Epithelial cell of prostate (primary cell): Measurements from ENCODE around the gene EN1.

Source experiments
- DNase-seq: peaks from one replicate; pipeline ENCODE4 v3.0.0-alpha.2; 2011; ENCODE audit warnings: low read depth, low spot score
- H3K27ac ChIP-seq: fragments of 450-650 bp; 2 replicates; pipeline ENCODE4 v1.5.1; 2017; ENCODE audit warnings: mild to moderate bottlenecking

Gene EN1

DNA sequence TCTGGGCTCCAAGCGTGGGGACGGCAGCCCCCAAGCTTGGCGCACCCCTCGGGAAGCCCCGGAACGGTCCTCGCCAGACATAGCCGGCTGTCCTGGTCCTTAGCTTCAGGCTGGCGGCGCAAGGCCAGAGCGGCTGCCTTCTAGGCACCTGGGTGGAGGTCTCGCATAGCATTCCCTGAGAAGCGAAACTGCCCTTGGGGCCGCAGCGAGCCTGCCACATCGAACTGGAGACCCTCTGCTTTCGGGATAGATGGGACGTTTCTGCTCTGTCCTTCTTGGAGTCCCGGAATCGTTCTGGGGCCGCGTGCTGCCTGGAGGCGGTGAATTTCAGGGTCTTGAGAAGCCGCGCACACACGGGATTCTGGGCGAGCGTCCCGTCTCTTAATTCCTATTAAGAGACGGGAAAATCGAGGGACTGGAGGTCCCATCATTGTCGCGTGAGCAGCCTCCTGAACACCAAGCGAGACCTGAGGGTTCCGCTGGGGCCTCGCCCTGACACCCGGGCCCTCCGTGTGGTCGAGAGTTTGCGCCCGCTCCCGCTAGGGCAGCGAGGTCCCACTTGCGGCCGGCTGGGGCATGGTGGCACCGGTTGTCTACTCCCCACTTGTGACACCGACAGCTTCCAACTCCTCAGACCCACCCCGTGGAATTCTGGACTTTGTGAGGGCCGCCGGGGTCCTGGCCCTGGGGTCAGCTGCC lies 9.7 kb upstream of the EN1 start:
- no peak for DNase-seq
- no peak overlapping the region for H3K27ac ChIP-seq

DNA sequence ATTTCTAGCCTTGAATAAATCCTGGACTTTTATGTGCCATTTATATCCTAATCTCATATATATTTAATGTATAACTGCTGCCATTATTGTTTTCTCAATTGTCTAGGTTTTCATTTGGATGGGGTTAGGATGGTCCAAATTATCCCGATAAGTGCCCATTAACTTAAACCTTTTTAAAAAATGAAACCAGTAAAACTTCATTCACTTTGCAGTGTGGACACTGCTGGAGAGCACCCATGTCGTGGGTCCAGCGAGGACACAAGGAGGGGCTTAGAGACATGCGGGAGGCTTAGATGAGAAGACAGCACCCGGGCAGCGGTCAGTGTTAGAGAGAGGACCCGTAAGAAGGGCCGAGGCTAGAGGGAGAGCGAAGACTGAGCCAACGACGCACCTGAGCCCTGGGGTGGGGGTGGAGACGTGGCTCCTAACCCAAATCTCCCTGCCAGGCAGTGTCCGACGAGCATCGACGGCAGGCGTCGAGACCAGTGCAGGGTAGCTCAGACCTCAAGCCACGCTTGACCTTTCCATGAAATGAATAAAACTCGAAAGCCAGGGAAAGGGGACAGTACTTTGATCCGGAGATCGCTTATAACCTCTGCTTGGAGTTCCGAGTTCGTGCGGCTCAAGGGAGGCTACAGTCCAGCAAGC lies 9.0 kb upstream of the EN1 start:
- H3K27ac ChIP-seq, result no peak overlapping the region
- no peak for DNase-seq

DNA sequence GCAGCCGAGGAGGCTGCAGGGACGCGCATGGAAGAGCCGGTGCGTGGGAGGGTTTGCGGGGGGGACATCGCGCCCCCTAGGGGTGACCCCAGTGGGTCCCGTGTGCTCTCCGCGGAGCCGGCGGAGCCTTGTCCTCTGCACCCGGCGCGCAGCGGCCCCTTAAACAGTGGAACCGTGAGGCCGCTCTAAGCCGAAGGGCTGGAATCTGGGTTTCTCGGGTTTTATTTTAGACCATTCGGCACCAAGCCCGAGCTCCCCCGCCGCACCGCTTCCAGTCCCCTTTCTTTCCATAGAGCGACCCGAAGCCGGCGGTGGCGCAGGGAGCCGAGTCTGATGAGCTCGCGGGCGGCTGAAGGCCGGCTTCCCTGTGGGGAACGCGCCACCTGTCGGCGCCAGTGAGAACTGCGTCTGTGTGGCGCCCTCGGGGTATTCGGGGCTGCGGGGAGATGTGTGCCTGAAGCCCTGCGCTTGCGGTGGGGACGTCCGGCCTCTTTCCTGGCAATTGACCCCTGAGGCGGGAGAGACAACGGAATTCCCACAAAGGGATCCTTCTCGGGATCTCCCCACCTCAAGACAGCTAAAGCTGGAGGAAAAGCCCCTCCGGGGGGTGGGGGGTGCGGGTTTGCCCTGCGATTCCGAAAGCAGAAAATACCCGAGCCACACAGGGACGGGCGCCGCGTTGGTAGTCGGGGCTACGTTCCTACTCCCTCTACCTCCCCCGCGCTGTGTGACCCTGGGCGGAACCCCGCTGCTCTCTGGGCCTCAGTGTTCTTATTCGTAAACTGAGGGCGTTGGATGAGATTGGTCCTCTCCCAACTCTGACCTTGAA lies 8.2 kb upstream of the EN1 start:
- no peak overlapping the region for H3K27ac ChIP-seq
- DNase-seq, result no peak

DNA sequence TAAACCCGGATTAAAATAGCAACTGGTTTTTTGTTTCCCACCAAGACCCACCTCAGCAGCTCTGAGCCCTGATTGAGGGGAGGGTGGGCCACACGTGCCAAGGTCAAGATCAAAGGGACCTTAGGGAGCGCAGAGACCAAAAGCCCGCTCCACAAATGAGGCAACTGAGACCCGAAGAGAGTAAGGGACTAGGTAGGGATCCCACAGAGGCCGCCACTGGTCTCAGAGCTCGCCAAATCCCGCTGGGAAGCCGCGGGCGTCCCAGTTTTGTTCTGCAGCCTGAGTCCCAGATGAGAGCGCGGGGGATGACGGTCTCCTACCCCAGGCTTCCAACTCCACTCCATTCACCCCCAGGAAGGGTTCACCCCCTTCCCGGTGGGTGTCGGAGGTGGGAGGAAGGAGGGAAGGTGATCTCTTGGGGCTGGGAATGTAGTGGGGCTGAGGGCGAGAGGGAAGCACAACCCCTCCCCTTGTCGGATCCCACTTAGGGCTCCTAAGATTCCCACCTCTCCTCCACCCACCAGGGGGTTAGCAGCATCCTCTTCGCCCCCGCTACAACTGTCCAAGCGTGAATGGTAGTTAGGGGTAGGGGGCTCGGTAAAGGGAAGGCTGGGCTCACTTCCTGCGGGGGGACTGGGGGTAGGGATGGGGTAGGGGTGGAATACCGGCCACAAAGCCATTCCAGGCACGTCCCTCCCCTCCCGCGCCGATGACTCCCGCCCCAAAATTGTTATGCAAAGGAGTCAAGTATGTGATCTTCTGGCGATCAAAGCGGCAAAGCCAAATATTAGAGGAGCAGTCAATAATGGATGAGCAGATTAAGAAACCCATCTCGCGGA lies 7.3 kb upstream of the EN1 start:
- H3K27ac ChIP-seq, result no peak overlapping the region
- DNase-seq, result no peak

DNA sequence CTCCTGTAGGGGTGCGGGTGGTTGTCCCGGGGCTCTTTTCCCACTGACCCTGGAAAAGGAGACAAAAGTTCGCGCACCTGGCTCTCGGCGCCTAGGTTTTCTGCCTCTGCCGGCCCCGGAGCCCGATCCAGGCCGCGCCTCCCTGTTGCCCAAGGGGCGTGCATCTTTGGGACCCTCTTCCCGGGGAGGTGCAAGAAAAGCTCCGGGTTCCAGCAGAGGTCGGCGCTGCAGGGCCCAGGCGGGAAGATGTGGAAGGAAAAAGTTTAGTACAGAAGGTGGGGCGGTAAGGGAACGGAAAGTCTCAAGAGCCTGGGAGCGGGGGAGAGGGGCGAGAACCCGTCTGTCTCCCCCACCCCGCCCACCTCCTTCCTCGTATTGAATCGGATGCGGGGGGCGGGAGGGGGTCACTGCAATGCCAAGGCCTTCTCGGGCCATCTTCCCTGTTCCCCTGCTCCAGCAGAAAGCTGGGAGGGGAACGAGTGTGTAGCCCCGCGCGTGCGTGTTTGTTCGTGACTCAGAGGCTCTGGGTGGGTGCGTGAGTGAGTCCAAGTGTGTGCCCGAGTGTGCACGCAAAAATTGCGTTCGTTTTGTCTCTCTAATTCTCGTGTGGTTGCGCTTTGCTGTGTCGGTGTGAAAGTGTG lies 6.3 kb upstream of the EN1 start:
- H3K27ac ChIP-seq, result no peak overlapping the region
- DNase-seq, result no peak

DNA sequence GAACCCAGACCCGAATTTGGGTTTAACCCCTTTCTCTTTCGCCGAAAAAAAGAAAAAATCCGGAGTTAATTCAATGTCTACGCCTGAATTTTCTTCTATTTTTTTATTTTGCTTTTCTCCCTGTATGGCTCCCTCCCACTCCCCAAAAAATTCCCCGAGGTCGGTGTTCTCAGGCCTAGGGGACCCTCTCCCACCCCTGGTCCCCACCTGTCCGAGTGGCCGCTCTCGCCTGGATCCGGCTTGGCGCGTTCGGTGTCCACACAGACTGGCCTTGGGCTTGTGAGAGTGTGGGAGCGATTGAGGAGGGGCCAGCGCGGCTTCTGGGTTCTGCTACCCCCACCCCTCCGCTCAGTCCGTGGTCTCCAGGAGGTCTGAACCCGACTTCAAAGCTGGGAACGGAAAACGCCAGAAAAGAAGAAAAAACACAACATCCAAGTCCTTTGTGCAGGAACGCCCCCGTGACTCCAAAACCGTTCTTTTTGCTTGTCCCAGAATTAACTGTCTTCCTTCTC lies 5.7 kb upstream of the EN1 start:
- DNase-seq, result no peak
- H3K27ac ChIP-seq, result no peak overlapping the region

DNA sequence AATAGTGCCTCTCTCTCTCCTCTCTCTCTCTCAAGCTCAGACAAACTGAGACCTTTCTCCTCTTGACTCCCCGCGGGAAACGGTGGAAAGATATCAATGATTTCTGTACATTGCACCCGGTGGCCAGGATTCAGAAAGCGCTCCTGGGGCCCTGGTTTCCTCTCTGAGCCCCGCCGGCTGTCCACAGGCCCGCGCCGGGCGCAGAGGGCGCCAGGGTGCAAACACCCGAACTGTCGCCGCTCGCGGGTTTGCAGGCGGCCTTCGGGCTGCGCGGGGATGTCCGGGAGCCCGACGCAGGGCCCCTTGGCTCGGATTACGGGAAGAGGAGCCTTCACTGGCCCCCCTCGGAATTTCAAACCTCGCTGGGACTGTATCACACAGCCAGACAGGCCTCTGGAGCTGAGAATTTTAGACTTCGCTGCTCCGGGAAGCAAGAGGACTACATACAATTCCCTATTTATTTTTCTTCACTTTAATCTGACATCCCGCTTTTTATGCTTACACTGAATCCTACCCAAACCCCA lies 5.2 kb upstream of the EN1 start:
- H3K27ac ChIP-seq, result no peak overlapping the region
- no peak for DNase-seq

DNA sequence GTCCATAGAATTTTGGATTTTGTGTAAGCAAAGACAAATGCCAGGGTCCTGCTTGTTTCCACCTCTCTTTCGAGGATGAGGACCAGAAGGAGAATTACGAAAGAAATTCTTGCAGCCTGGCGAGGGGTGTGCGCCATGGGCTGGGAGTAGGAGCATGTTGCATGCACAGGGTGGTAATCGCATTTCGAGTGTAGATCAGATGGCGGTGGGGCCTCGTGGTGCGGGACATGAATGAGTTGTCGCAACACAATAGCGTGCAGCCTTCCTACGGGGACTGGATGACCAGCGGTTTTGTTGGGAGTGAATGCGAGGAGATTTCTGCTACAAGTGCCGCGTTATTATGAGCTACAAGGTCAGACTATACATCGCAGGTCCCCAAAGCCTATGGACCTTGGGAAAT lies 4.2 kb upstream of the EN1 start:
- DNase-seq, result no peak
- no peak overlapping the region for H3K27ac ChIP-seq

DNA sequence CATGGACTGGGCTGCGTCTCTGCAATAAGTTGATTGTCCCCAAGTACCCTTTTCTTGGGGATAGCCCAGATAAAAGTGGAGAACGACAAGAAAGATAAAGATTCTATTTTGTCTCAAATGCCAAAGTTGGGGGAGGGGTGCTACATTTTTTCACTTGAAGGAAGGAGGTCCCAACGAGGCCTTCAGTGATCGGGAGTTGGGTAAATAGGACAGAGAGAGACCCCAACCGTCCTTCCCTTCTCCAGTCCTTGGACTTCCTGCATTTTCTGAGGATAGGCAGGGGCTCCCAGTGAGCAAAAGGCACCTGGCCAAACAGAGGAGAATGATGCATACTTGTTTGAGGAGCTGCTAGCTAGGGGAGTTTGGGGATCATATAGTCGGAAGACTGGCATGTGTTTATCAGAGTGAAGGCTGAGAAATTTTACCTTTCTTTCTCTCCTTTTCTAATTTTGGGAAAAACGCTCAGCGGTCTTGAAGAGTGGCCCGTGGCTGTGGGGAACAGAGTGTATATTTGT lies 3.5 kb upstream of the EN1 start:
- H3K27ac ChIP-seq, result no peak overlapping the region
- no peak for DNase-seq

DNA sequence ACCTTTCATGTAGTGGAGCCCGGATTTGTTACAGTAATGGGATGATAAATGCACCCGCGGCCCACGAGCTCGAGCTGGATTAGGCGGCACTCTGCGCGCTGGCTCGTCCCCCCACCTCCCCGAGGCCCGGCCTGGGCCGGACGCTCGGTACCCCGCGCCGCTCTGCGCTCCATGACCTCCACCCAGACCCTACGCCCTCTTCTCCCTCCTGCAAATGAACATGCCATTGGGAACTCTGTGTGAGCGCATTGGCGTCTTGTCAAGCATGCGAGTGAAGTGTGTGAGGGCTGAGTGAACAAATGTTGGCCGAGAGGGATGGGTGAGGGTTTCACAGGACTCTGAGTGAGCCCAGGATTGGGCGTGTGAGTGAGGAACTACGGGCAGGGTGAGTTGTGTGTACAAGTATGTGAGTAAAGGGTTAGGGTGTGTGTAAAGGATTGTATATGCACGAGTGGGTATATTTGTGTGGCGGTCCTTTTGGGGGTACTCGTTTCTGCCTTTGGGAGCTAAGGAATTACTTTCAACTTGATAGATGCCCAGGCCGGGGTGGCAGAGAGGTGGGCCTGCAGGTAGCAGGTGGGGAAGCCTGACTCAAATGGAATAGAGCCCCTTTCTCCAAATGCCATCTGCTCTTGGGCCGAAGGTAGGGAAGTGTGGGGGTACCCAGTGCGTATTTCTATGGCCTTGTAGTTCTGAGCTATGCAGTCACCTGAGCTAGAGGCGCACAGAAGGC lies 2.9 kb upstream of the EN1 start:
- no peak for DNase-seq
- H3K27ac ChIP-seq, result no peak overlapping the region

DNA sequence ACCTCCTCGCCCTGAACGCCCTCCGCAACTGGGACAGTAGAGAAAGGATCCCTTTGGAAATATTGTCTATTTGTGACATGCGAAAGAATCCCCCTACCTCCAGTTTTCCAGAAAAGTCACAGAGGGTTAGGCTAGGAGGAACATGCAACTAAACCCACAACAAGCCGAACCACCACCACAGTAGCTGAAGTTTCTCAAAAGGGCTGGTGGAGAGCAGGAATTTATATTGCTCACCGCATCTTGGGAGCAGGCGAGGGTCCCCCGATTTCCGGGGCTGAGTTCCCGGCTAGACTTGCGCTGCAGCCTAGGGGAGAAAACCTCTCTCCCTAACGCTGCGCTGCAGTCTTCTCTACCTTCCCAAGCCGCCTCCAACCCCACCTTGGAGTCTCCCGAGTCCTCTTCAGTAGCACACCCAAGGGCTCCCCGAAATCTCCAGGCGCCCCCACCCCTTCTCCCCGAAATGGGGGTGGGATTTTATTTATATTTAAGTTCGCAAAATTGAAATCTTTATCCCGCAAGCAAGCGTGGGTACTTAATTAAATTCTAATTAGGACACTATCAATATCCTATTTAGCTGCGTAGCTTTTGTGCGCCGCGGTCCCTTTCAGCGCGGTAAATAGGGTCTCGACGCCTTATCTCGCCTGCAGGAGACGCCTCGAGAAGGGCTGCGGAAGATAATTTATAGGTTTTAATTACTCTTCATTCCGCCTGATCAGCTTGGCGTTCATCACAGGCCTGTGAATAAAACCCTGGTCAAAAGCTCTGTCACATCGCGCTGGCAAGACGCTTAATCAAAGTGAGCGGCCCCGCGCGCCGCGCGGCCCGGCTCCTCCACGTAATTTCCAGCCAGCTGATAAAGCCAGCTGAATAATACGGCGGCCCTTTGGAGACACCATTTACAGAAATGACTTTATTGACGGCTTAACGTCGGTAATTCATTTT lies 2.0 kb upstream of the EN1 start:
- no peak overlapping the region for H3K27ac ChIP-seq

DNA sequence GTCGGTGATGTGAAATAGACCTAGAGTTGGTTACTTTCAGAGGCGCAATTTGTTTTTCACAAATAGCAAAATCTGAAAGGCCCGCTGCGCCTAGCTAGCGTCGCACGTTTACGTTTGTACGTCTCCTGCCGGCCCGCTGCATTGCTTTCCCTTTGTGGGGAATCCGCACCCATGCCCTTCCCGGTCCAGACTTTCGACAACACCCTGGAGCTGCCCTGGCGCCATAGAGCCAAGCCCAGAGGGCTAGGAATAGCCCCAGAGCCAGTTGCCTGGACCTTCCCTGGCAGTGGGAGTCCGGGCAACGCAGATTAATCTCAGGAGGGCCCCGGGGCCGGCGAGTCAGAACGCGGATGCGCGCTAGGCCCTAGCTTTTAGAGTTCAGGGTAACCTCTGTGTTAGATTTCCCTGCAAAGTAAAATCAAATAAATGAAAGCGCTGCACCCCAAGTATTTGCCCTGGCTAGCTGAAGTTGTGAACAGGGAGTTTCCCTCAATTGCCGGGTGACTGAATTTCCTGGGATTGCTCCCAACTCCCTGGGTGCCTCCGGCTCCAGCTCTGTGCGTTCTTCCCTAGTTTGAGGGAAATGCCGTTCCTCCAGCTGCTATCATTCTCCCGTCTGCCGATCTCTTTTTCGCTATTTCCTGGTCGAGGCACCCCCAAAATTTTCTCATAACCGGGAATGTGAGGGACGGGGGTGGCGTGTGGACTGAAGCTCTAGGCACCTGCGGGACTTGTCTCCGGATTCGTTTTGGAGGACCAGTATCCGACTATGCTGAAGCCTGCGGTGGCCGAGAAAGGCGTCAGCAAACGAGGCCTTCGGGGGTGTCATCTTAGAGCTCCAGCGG lies 1.2 kb upstream of the EN1 start:
- no peak for DNase-seq
- H3K27ac ChIP-seq, result no peak overlapping the region

More for the DNA sequence above, 2.0 kb upstream of the EN1 start:
- no peak for DNase-seq

DNA sequence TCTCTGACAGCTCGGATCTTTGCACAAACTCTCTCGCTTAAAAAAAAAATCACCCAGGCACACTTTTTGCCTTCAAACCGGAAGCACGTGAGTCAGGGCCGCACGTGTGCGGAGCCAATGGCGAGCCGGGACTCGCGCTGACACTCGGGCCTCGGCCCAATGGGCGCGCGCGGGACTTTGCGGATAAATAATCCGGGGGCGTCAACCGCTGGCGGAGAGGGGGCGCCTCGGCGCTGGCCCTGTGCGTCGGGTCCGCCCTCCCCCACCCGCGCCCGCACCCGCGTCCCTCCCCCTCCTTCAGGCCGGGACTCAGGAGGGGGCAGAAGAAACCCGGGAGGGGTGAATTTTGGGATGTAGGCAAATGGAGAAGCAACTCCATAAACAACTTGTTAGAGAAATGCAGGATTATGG lies 319 bp upstream of the EN1 start:
- H3K27ac ChIP-seq, result no peak overlapping the region
- DNase-seq, result no peak

DNA sequence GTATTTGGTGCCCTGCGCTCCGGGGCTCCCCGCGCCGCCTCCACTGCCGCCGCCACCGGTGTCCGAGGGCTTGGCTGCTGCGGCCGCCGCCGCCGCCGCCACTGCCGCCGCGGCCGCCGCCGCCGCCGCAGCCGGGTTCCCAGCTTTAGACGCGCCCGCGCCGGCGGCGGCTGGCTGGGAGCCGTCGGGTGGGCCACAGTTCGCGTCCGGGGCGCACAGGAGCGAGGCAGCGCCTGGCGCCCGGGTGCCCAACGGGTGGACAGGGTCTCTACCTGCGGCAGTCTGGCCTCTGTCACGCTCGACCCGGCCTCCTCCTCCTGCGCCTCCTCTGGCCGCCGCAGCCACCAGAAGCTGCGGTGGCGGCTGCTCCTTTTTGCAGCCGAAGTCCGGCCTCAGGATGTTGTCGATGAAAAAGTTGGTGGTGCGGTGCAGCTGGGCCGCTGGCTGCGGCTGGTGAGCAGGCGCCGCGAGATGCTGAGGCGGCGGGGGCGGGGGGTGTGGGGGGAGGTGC lies 951 bp downstream of the EN1 start:
- DNase-seq, result no peak
- no peak overlapping the region for H3K27ac ChIP-seq

DNA sequence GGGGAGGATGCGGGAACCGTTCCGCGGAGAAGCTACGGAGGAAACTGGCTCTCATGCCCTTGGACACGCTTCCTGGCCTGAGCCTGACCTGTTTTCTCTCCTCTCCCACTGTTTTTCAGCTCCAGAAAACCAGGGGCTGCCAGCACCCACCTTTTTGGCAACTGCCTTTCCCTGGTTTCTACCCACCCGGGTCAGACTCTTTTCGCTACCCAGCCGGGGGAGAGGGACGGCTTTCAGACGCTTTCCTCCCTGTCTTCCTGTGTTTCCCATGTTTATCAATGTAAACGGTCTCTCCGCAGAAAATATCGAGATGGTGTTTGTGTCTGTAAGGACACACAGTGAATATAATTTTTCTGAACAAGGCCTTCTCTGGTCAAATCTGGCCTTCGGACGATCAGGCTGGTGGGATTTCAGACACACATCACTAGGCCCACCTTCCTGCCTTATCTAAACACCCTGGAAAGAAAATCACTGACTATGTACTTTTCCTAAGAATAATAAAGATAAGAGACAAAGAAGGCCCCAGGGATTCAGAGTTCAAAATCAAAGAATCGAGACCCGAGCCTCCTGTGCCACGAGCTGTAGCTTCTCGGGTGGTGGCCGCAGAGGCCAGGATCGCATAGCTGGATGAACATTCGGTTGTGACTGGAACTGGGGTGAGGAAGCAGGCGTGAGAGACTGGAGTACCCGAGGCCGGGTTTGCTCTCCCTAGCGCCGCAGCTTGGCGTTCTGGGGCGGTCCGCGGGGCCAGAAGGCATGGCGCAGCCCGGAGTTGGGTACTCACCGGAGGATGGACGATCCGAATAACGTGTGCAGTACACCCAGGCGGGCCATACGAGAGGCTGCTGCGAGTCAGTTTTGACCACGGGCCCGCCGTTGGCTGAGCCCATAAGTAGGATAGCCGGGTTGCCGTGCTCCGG lies 1.7 kb downstream of the EN1 start:
- H3K27ac ChIP-seq, result no peak overlapping the region
- DNase-seq, result no peak
